Activated T-helper 2 cell treated with anti-CD3 and anti-CD28 coated beads, Interferon-gamma antibody, Interleukin-2, Interleukin-4, amounts not matched to agents 10 μg/mL and 5 μg/mL and 100 μg/mL, durations not matched to agents 14 hours and 24 hours and 36 hours (primary cell): ENCODE data around the gene ZNHIT6. TPM values are rescaled to one million over a fixed set of nuclear protein-coding genes. Genes with fewer than 3 reads are reported as not detected.
A peak's percentile ranks its signal among the peaks of the same experiment; 100 is the strongest.

Experiments
- DNase-seq: peaks from one replicate; pipeline ENCODE4 v3.0.0; 2021; ENCODE audit warnings: low spot score
- H3K27ac Mint-ChIP-seq: one replicate; pipeline ENCODE4 v1.8.0; 2021; ENCODE audit warnings: mixed read lengths
- H3K27me3 Mint-ChIP-seq: one replicate; pipeline ENCODE4 v1.8.0; 2021; ENCODE audit warnings: low read depth, mixed read lengths
- H3K36me3 Mint-ChIP-seq: one replicate; pipeline ENCODE4 v1.8.0; 2021; ENCODE audit warnings: low read depth, mixed read lengths
- H3K4me1 Mint-ChIP-seq: one replicate; pipeline ENCODE4 v1.8.0; 2021; ENCODE audit warnings: low read depth, mixed read lengths
- H3K4me3 Mint-ChIP-seq: one replicate; pipeline ENCODE4 v1.8.0; 2021; ENCODE audit warnings: low read depth, mild to moderate bottlenecking, moderate library complexity, mixed read lengths
- H3K9me3 Mint-ChIP-seq: one replicate; pipeline ENCODE4 v1.8.0; 2021; ENCODE audit warnings: mixed read lengths
- intact Hi-C: fragments of 100-400 bp; cut with micrococcal nuclease; formaldehyde crosslinking; loops from one replicate; pipeline ENCODE4 v1.15.1; 2023
- total RNA-seq: library from RNA; stranded (reverse); gene quantifications from 2 replicates; pipeline ENCODE4 v1.2.3, GENCODE V29; 2022

Gene ZNHIT6
- total RNA-seq, 1 donor from 2014 or later = 21.8 TPM

- H3K4me3 Mint-ChIP-seq = no peak overlapping the region
- intact Hi-C loops = no loop called here
- no peak for DNase-seq
- H3K27ac Mint-ChIP-seq = no peak overlapping the region
- H3K9me3 Mint-ChIP-seq = no peaks in the 10 kb centered on the region
- H3K4me1 Mint-ChIP-seq = peaks cover 15% of the 10 kb centered on the region
- peaks cover 71% of the 10 kb centered on the region for H3K36me3 Mint-ChIP-seq
- H3K27me3 Mint-ChIP-seq = no peaks in the 10 kb centered on the region
Measured at GRCh38 chr1:85700422-85700821, 7.8 kb downstream of the ZNHIT6 start.

- Mint-ChIP-seq H3K9me3 (no peaks in the 10 kb centered on the region), H3K27me3 (no peaks in the 10 kb centered on the region), H3K4me3 (no peak overlapping the region), H3K27ac (no peak overlapping the region), H3K4me1 (no peaks in the 10 kb centered on the region), H3K36me3 (peaks cover 55% of the 10 kb centered on the region)
- intact Hi-C loops = no loop called here
- no peak for DNase-seq
Measured at GRCh38 chr1:85697895-85698294, 10.3 kb downstream of the ZNHIT6 start.

GRCh38 chr1:85692730-85693314 is 15.4 kb downstream of the ZNHIT6 start:
- H3K27ac Mint-ChIP-seq = no peak overlapping the region
- intact Hi-C loops = loop anchor here (2.0 kb wide), 1 partner anchor 384 kb away; no protein-coding TSS in a partner anchor
- DNase-seq = no peak
- peaks cover 25% of the 10 kb centered on the region for H3K36me3 Mint-ChIP-seq
- H3K27me3 Mint-ChIP-seq = no peaks in the 10 kb centered on the region
- H3K4me3 Mint-ChIP-seq = no peak overlapping the region
- H3K4me1 Mint-ChIP-seq = no peaks in the 10 kb centered on the region
- H3K9me3 Mint-ChIP-seq = no peaks in the 10 kb centered on the region

GRCh38 chr1:85689775-85690404 is 18.3 kb downstream of the ZNHIT6 start:
- intact Hi-C loops = no loop called here

GRCh38 chr1:85683292-85684025 is 24.8 kb downstream of the ZNHIT6 start:
- peaks cover 22% of the 10 kb centered on the region for H3K36me3 Mint-ChIP-seq
- intact Hi-C loops = no loop called here
- H3K9me3 Mint-ChIP-seq = no peaks in the 10 kb centered on the region
- DNase-seq = no peak
- no peaks in the 10 kb centered on the region for H3K27me3 Mint-ChIP-seq
- no peak overlapping the region for H3K27ac Mint-ChIP-seq
- no peak overlapping the region for H3K4me3 Mint-ChIP-seq
- no peaks in the 10 kb centered on the region for H3K4me1 Mint-ChIP-seq

More at GRCh38 chr1:85689775-85690404, 18.3 kb downstream of the ZNHIT6 start:
- Mint-ChIP-seq H3K36me3 (peaks cover 21% of the 10 kb centered on the region), H3K4me3 (no peak overlapping the region), H3K27ac (no peak overlapping the region), H3K27me3 (no peaks in the 10 kb centered on the region), H3K4me1 (no peaks in the 10 kb centered on the region), H3K9me3 (no peaks in the 10 kb centered on the region)
- no peak for DNase-seq

GRCh38 chr1:85681087-85681486 is 27.1 kb downstream of the ZNHIT6 start:
- no peak for DNase-seq
- Mint-ChIP-seq H3K9me3 (no peaks in the 10 kb centered on the region), H3K4me1 (peaks cover 3% of the 10 kb centered on the region), H3K27me3 (no peaks in the 10 kb centered on the region), H3K27ac (no peak overlapping the region), H3K4me3 (no peak overlapping the region), H3K36me3 (peaks cover 29% of the 10 kb centered on the region)
- intact Hi-C loops = no loop called here

GRCh38 chr1:85678193-85678592 is 30.0 kb downstream of the ZNHIT6 start:
- Mint-ChIP-seq H3K4me3 (no peak overlapping the region), H3K27me3 (no peaks in the 10 kb centered on the region), H3K27ac (peak overlapping the region; percentile 38), H3K4me1 (peaks cover 3% of the 10 kb centered on the region), H3K9me3 (no peaks in the 10 kb centered on the region), H3K36me3 (peaks cover 39% of the 10 kb centered on the region)
- no peak for DNase-seq
- intact Hi-C loops = no loop called here

- Mint-ChIP-seq H3K4me1 (peaks cover 3% of the 10 kb centered on the region), H3K9me3 (no peaks in the 10 kb centered on the region), H3K4me3 (no peak overlapping the region), H3K27ac (peak overlapping the region; percentile 38), H3K27me3 (no peaks in the 10 kb centered on the region), H3K36me3 (peaks cover 42% of the 10 kb centered on the region)
- intact Hi-C loops = no loop called here
- no peak for DNase-seq
Measured at GRCh38 chr1:85677656-85678055, 30.6 kb downstream of the ZNHIT6 start.

- no peak overlapping the region for H3K4me3 Mint-ChIP-seq
- H3K27ac Mint-ChIP-seq = no peak overlapping the region
- no peaks in the 10 kb centered on the region for H3K9me3 Mint-ChIP-seq
- no peaks in the 10 kb centered on the region for H3K4me1 Mint-ChIP-seq
- H3K36me3 Mint-ChIP-seq = peaks cover 63% of the 10 kb centered on the region
- no peaks in the 10 kb centered on the region for H3K27me3 Mint-ChIP-seq
- intact Hi-C loops = no loop called here
- no peak for DNase-seq
Measured at GRCh38 chr1:85672031-85672660, 36.1 kb downstream of the ZNHIT6 start.

- intact Hi-C loops = no loop called here
- H3K36me3 Mint-ChIP-seq = peaks cover 49% of the 10 kb centered on the region
- DNase-seq = no peak
- no peak overlapping the region for H3K27ac Mint-ChIP-seq
- H3K4me3 Mint-ChIP-seq = no peak overlapping the region
- no peaks in the 10 kb centered on the region for H3K4me1 Mint-ChIP-seq
- H3K9me3 Mint-ChIP-seq = no peaks in the 10 kb centered on the region
- no peaks in the 10 kb centered on the region for H3K27me3 Mint-ChIP-seq
Measured at GRCh38 chr1:85665932-85666331, 42.3 kb downstream of the ZNHIT6 start.

- peaks cover 29% of the 10 kb centered on the region for H3K36me3 Mint-ChIP-seq
- H3K4me3 Mint-ChIP-seq = no peak overlapping the region
- H3K27me3 Mint-ChIP-seq = no peaks in the 10 kb centered on the region
- DNase-seq = no peak
- no peak overlapping the region for H3K27ac Mint-ChIP-seq
- intact Hi-C loops = no loop called here
- no peaks in the 10 kb centered on the region for H3K4me1 Mint-ChIP-seq
- no peaks in the 10 kb centered on the region for H3K9me3 Mint-ChIP-seq
Measured at GRCh38 chr1:85663382-85663781, 44.9 kb downstream of the ZNHIT6 start.

GRCh38 chr1:85661767-85662166 is 46.5 kb downstream of the ZNHIT6 start:
- Mint-ChIP-seq H3K36me3 (peaks cover 15% of the 10 kb centered on the region), H3K4me3 (no peak overlapping the region), H3K9me3 (no peaks in the 10 kb centered on the region), H3K27me3 (no peaks in the 10 kb centered on the region), H3K27ac (no peak overlapping the region), H3K4me1 (peaks cover 3% of the 10 kb centered on the region)
- intact Hi-C loops = no loop called here
- DNase-seq = no peak

GRCh38 chr1:85660541-85660940 is 47.7 kb downstream of the ZNHIT6 start:
- DNase-seq = no peak
- Mint-ChIP-seq H3K4me3 (no peak overlapping the region), H3K4me1 (peaks cover 9% of the 10 kb centered on the region), H3K9me3 (no peaks in the 10 kb centered on the region), H3K36me3 (peaks cover 19% of the 10 kb centered on the region), H3K27me3 (no peaks in the 10 kb centered on the region), H3K27ac (no peak overlapping the region)
- intact Hi-C loops = no loop called here
